Activated CD4-positive, alpha-beta T cell treated with anti-CD3 and anti-CD28 coated beads, Interleukin-2, amount 10 ng/mL, durations not matched to agents 7 days and 5 days (primary cell): ENCODE results near the gene POLH. TPM values are rescaled to one million over a fixed set of nuclear protein-coding genes. Genes with fewer than 3 reads are reported as not detected.
"Not testable (repeated sequence)": the region's sequence is repeated elsewhere in the genome, so short reads cannot be mapped to it uniquely, and the experiment has no call there.

Experiments used
- CTCF ChIA-PET: fragments of 350-600 bp; sonication (Branson Sonifier 250); formaldehyde crosslinking; loops from one replicate; lab custom pipeline; 2021; ENCODE audit warnings: antibody characterized with exemption; lab: Charles Lee
- POLR2A ChIA-PET: fragments of 350-600 bp; sonication (Branson Sonifier 250); formaldehyde crosslinking; loops from one replicate; lab custom pipeline; 2021; ENCODE audit warnings: antibody characterized with exemption; lab: Charles Lee
- DNase-seq: peaks from one replicate; pipeline ENCODE4 v3.0.0-alpha.2; 2020
- H3K27ac Mint-ChIP-seq: one replicate; pipeline ENCODE4 v1.8.0; 2021; ENCODE audit warnings: mild to moderate bottlenecking, moderate library complexity, mixed read lengths
- H3K27me3 Mint-ChIP-seq: one replicate; pipeline ENCODE4 v1.8.0; 2021; ENCODE audit warnings: mixed read lengths
- H3K36me3 Mint-ChIP-seq: one replicate; pipeline ENCODE4 v1.8.0; 2021; ENCODE audit warnings: low read depth, mixed read lengths
- H3K4me1 Mint-ChIP-seq: one replicate; pipeline ENCODE4 v1.8.0; 2021; ENCODE audit warnings: mixed read lengths
- H3K4me3 Mint-ChIP-seq: one replicate; pipeline ENCODE4 v1.8.0; 2021; ENCODE audit warnings: mild to moderate bottlenecking, moderate library complexity, mixed read lengths
- H3K9me3 Mint-ChIP-seq: one replicate; pipeline ENCODE4 v1.8.0; 2021; ENCODE audit warnings: mixed read lengths
- total RNA-seq, 2 experiments: library from RNA; stranded (reverse); gene quantifications; one replicate each; pipeline ENCODE4 v1.2.3, GENCODE V29; 2021

The POLH gene
- total RNA-seq, 2 experiments from 2014 or later: 80.3 to 87.0 TPM

DNA sequence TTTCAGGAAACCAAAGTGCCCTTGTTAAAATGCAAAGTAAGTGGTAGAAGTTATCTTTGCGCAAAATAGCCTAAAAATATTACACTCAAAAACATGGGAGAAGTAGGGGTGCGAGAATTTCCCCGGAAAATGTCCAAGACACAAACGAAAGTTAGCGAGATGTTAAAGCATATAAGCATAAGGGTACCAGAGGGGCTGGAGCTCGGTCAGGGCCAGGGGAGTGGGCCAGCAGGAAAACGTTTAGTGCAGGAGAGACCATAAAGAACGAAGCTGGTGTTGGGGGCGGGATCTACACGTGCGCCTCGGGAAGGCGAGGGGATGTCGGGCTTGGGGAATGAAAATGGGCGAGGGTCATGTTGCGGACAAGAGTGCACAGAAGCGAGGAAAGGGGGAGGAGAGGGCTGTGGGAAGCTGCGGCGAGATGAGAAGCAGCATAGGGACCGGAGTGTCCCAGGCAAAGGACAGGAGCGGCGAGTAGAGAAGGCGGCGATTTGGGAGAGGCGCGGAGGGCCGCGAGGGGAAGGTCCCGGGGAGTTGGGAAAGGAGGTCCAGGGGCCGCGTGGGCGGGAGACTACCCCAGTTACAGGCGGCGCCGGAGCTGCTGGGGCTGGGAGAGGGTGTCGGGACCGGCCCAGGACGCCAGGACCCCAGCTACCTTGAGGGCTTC, 747 bp upstream of the POLH start:
- Mint-ChIP-seq H3K4me1 (peaks cover 52% of the 10 kb centered on the region), H3K9me3 (no peaks in the 10 kb centered on the region), H3K4me3 (peak overlapping the region; percentile 91), H3K27ac (peak overlapping the region; percentile 85), H3K36me3 (peaks cover 43% of the 10 kb centered on the region), H3K27me3 (no peaks in the 10 kb centered on the region)
- POLR2A ChIA-PET: interaction anchor here (0.6 to 1.0 kb wide), 3 partner anchors 27 to 59 kb away, joined by 3 read pairs; partner anchors contain the start of gene GTPBP2
- CTCF ChIA-PET: interaction anchor here (0.6 to 1.3 kb wide), 6 partner anchors 13 to 129 kb away, joined by 3 to 4 read pairs (median 3); partner anchors contain the start of genes POLR1C and YIPF3
- peak; percentile 18 for DNase-seq

DNA sequence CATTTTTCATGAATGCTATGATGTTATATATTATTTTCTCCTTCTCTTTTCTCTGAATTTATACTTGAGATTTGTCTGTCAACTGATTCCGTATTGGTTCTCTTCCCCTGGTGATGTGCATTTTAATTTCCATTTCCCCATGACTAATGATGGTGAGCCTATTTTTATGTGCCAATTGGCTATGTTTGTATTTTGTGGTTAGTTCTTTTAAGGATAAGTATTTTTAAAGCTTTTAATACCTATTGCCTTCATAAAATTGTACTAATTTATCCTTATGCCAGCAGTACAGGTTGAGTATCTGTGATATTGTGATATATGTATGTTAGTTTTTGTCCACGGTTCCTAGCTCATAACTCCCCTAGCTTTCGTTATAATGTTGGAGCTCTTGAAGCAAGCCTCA, 2.8 kb downstream of the POLH start:
- ChIA-PET CTCF (interaction anchor here (0.5 to 1.0 kb wide), 2 partner anchors 13 to 37 kb away, joined by 3 read pairs; no protein-coding TSS in a partner anchor), POLR2A (no interaction called here)
- Mint-ChIP-seq H3K4me1 (peaks cover 49% of the 10 kb centered on the region), H3K36me3 (peaks cover 41% of the 10 kb centered on the region), H3K9me3 (no peaks in the 10 kb centered on the region), H3K27me3 (no peaks in the 10 kb centered on the region), H3K27ac (no peak overlapping the region), H3K4me3 (peak overlapping the region; percentile 36)
- DNase-seq: no peak

GRCh38 chr6:43579171-43579570, 3.2 kb downstream of the POLH start:
- CTCF ChIA-PET: interaction anchor here (1.0 kb wide), 1 partner anchor 13 kb away, joined by 3 read pairs; no protein-coding TSS in a partner anchor

DNA sequence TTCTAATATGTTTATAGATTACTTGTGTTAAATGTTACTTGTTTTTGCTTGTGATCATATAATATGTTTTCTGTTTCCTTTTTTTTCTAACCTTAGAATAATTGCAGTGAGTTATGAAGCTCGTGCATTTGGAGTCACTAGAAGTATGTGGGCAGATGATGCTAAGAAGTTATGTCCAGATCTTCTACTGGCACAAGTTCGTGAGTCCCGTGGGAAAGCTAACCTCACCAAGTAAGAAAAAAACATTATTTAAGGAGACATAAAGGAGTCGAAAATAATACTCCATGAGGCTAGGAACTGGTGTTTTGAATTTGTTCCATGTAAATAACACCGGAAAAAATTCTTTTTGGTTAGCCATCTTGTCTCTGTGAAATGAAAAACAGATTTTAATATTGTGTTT, 6.9 kb downstream of the POLH start:
- peaks cover 67% of the 10 kb centered on the region for H3K4me1 Mint-ChIP-seq
- H3K9me3 Mint-ChIP-seq: no peaks in the 10 kb centered on the region
- H3K27ac Mint-ChIP-seq: peak overlapping the region; percentile 78
- ChIA-PET POLR2A (no interaction called here), CTCF (interaction anchor here (0.7 to 1.0 kb wide), 2 partner anchors 10 to 31 kb away, joined by 3 to 5 read pairs; no protein-coding TSS in a partner anchor)
- H3K27me3 Mint-ChIP-seq: no peaks in the 10 kb centered on the region
- peaks cover 65% of the 10 kb centered on the region for H3K36me3 Mint-ChIP-seq
- no peak for DNase-seq
- no peak overlapping the region for H3K4me3 Mint-ChIP-seq

More at GRCh38 chr6:43579171-43579570, 3.2 kb downstream of the POLH start:
- H3K27ac Mint-ChIP-seq: peak overlapping the region; percentile 34
- DNase-seq: no peak
- peaks cover 45% of the 10 kb centered on the region for H3K36me3 Mint-ChIP-seq
- H3K4me1 Mint-ChIP-seq: peaks cover 52% of the 10 kb centered on the region
- peak overlapping the region; percentile 36 for H3K4me3 Mint-ChIP-seq
- no peaks in the 10 kb centered on the region for H3K27me3 Mint-ChIP-seq
- H3K9me3 Mint-ChIP-seq: no peaks in the 10 kb centered on the region
- POLR2A ChIA-PET: no interaction called here

GRCh38 chr6:43584892-43585570, 9.0 kb downstream of the POLH start:
- Mint-ChIP-seq H3K27ac (peak overlapping the region; percentile 93), H3K4me3 (peak overlapping the region; percentile 37), H3K36me3 (peaks cover 63% of the 10 kb centered on the region), H3K9me3 (no peaks in the 10 kb centered on the region), H3K27me3 (no peaks in the 10 kb centered on the region), H3K4me1 (peaks cover 49% of the 10 kb centered on the region)
- DNase-seq: peak; percentile 70
- ChIA-PET CTCF (interaction anchor here (1.2 to 1.3 kb wide), 2 partner anchors 10 to 13 kb away, joined by 3 to 6 read pairs; no protein-coding TSS in a partner anchor), POLR2A (interaction anchor here (0.6 kb wide), 2 partner anchors 69 to 854 kb away, joined by 3 read pairs; no protein-coding TSS in a partner anchor)

DNA sequence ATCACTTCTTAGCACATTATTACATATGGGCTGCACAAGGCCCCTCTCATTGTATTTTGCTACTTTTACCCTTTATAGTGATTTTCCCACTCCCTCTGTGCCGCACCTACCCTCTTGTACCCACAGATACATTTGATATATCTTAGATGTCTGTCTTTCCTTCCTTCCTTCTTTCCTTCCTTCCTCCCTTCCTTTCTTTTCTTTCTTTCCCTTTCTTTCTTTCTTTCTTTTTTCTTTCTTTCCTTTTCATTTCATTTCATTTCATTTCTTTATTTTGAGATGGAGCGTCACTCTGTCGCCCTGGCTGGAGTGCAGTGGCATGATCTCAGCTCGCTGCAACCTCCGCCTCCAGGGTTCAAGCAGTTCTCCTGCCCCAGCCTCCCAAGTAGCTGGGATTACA, 12.2 kb downstream of the POLH start:
- CTCF ChIA-PET: interaction anchor here (1.4 kb wide), 1 partner anchor 17 kb away, joined by 4 read pairs; no protein-coding TSS in a partner anchor
- H3K27ac Mint-ChIP-seq: no peak overlapping the region

GRCh38 chr6:43589564-43589963, 13.6 kb downstream of the POLH start:
- H3K27ac Mint-ChIP-seq, H3K9me3 Mint-ChIP-seq, H3K4me3 Mint-ChIP-seq, POLR2A ChIA-PET, DNase-seq, H3K27me3 Mint-ChIP-seq: not testable (repeated sequence)
- H3K4me1 Mint-ChIP-seq: peaks cover 30% of the 10 kb centered on the region
- CTCF ChIA-PET: interaction anchor here (0.6 kb wide), 2 partner anchors 90 to 140 kb away, joined by 3 read pairs; no protein-coding TSS in a partner anchor
- H3K36me3 Mint-ChIP-seq: peaks cover 47% of the 10 kb centered on the region

More for the DNA sequence above, 12.2 kb downstream of the POLH start:
- DNase-seq: no peak
- POLR2A ChIA-PET: no interaction called here
- Mint-ChIP-seq H3K4me3 (no peak overlapping the region), H3K27me3 (no peaks in the 10 kb centered on the region), H3K9me3 (no peaks in the 10 kb centered on the region), H3K36me3 (peaks cover 59% of the 10 kb centered on the region), H3K4me1 (peaks cover 42% of the 10 kb centered on the region)

DNA sequence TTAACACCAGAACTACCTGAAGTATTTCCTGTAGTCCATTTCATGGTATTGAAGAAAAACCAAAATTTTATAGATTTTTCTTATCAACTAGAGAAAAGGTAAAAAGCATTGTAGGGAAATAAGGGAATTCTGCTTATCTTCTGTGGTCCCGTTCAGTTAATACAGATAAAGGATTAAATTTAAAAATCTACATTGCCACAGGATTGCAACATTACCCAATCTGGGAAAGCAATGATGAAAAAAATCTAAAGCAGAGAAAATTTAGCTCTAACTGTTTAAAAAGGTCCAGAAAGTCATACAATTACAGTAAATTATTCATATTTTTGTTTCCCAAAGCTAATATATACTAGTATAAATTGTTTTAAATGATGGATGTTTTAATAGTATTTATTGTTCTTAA, 18.0 kb downstream of the POLH start:
- H3K27me3 Mint-ChIP-seq: no peaks in the 10 kb centered on the region
- no peak overlapping the region for H3K4me3 Mint-ChIP-seq
- H3K36me3 Mint-ChIP-seq: peaks cover 31% of the 10 kb centered on the region
- no peaks in the 10 kb centered on the region for H3K9me3 Mint-ChIP-seq
- no peak for DNase-seq
- CTCF ChIA-PET: interaction anchor here (1.0 to 1.6 kb wide), 4 partner anchors 9 to 62 kb away, joined by 4 to 6 read pairs (median 4); no protein-coding TSS in a partner anchor
- no peak overlapping the region for H3K27ac Mint-ChIP-seq
- POLR2A ChIA-PET: no interaction called here
- peaks cover 10% of the 10 kb centered on the region for H3K4me1 Mint-ChIP-seq

DNA sequence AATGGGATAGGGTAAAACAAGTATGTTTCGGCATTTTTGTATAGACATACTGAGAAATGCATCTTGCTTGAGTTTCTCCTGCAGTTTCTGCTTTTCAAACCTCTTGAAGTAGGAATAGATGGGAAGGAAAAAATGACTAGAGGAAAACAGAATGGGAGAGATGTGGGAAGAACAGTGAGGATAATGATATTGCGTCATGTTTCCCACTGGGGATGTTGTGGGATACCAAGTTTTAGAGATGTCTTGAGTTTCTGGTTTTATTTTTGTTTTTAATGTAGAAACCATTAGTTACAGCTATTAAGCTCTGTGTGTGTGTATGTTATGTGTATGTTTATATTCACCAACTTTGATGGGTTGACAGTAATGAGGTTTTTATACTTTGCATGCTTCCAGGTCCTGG, 24.6 kb downstream of the POLH start:
- Mint-ChIP-seq H3K27ac (no peak overlapping the region), H3K4me3 (no peak overlapping the region), H3K4me1 (no peaks in the 10 kb centered on the region), H3K9me3 (no peaks in the 10 kb centered on the region), H3K27me3 (no peaks in the 10 kb centered on the region), H3K36me3 (peaks cover 54% of the 10 kb centered on the region)
- ChIA-PET POLR2A (no interaction called here), CTCF (interaction anchor here (0.6 to 1.2 kb wide), 3 partner anchors 7 to 24 kb away, joined by 3 read pairs; no protein-coding TSS in a partner anchor)
- no peak for DNase-seq

DNA sequence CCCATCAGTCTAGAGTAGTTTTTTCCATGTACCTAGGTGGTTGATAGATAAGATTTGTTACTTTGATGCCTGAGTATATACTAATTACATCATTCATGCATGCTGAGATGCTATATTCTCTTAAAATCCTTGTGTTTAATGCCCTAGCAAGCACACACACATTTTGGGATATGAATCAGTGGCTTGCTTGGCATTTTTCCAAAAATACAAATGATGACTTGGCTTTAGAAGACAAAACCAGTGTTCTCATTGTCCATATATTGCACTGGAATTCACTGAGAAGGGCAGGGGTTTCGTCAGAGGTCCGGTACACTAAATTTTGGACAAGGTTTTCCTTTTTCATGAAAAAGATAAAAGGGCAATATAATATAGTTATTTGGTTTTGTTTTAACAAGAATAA, 28.2 kb downstream of the POLH start:
- peaks cover 7% of the 10 kb centered on the region for H3K4me1 Mint-ChIP-seq
- H3K27ac Mint-ChIP-seq: peak overlapping the region; percentile 54
- ChIA-PET CTCF (no interaction called here), POLR2A (no interaction called here)
- H3K4me3 Mint-ChIP-seq: no peak overlapping the region
- H3K9me3 Mint-ChIP-seq: no peaks in the 10 kb centered on the region
- H3K27me3 Mint-ChIP-seq: no peaks in the 10 kb centered on the region
- DNase-seq: no peak
- peaks cover 63% of the 10 kb centered on the region for H3K36me3 Mint-ChIP-seq

DNA sequence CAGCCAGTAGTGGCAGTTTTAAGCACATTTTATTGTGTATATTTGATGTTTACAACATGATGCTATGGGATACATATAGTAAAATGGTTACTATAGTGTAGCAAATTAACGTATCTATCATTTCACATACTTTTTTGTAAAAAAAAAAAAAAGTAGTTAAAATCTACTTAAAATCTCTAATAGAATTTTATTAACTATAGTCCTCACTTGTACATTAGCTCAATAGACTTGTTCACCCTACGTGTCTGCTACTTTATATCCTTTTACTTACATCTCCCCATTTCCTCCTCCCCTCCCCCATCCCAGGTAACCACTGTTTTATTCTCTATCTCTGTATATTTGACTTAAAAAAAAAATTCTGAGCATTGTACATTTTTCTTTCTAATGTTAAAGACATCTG, 30.0 kb downstream of the POLH start:
- ChIA-PET POLR2A (no interaction called here), CTCF (interaction anchor here (0.6 to 0.7 kb wide), 3 partner anchors 50 to 292 kb away, joined by 3 to 4 read pairs (median 3); no protein-coding TSS in a partner anchor)
- Mint-ChIP-seq H3K9me3 (no peaks in the 10 kb centered on the region), H3K27me3 (no peaks in the 10 kb centered on the region), H3K4me1 (peaks cover 7% of the 10 kb centered on the region), H3K27ac (no peak overlapping the region), H3K36me3 (peaks cover 60% of the 10 kb centered on the region), H3K4me3 (no peak overlapping the region)
- no peak for DNase-seq

DNA sequence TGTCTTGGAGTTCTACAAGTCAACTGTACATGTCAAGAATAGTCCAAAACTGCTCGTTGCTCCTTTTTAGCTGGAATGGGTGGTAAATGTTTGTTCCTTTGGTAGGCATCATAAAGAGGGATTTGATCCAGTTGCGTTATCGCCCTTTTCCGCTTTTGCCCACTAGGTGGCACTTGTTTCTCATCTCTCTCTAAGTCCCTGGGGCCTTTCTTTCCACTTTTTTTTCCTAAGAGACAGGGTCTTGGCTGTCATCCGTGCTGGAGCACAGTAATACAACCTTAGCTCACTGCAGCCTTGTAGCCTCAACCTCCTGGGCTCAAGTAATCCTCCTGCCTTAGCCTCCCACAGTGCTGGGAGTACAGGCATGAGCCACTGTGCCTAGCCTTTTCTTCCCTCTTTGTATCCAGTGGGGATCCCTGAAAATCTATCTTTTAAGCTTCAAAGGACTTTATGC, 32.4 kb downstream of the POLH start:
- ChIA-PET POLR2A (no interaction called here), CTCF (interaction anchor here (0.6 to 1.4 kb wide), 4 partner anchors 8 to 379 kb away, joined by 3 to 4 read pairs (median 4); no protein-coding TSS in a partner anchor)
- Mint-ChIP-seq H3K27me3 (no peaks in the 10 kb centered on the region), H3K4me3 (no peak overlapping the region), H3K27ac (no peak overlapping the region), H3K36me3 (peaks cover 56% of the 10 kb centered on the region), H3K4me1 (peaks cover 7% of the 10 kb centered on the region), H3K9me3 (no peaks in the 10 kb centered on the region)
- peak; percentile 67 for DNase-seq
